NOMO-1 (cell line): ENCODE measurements around the gene STAG3.
A peak's percentile ranks its signal among the peaks of the same experiment; 100 is the strongest.
"Not testable (repeated sequence)": the region's sequence is repeated elsewhere in the genome, so short reads cannot be mapped to it uniquely, and the experiment has no call there.

Experiments used
- DNase-seq, 2 experiments: peaks; one replicate each; lab custom pipeline; 2025; ENCODE audit not compliant: unreplicated experiment in 2 of 2; lab: John Stamatoyannopoulos, UW

The STAG3 gene

GRCh38 chr7:100173806-100174495 lies 3.8 kb upstream of the STAG3 start:
- DNase-seq = no peak

GRCh38 chr7:100174582-100174981 lies 3.1 kb upstream of the STAG3 start:
- DNase-seq = no peak

- no peak for DNase-seq
Observed at GRCh38 chr7:100175296-100175935, 2.3 kb upstream of the STAG3 start.

GRCh38 chr7:100176096-100177044 lies 1.3 kb upstream of the STAG3 start:
- DNase-seq = no peak

GRCh38 chr7:100180084-100180483 lies 2.4 kb downstream of the STAG3 start:
- DNase-seq = not testable (repeated sequence)

GRCh38 chr7:100182616-100183015 lies 4.9 kb downstream of the STAG3 start:
- not testable (repeated sequence) for DNase-seq

GRCh38 chr7:100183090-100183489 lies 5.4 kb downstream of the STAG3 start:
- not testable (repeated sequence) for DNase-seq

GRCh38 chr7:100185726-100186125 lies 8.0 kb downstream of the STAG3 start:
- no peak for DNase-seq

- no peak for DNase-seq
Observed at GRCh38 chr7:100189061-100189460, 11.3 kb downstream of the STAG3 start.

- peak; percentile 45 to 66 for DNase-seq
Observed at GRCh38 chr7:100190048-100190711, 12.5 kb downstream of the STAG3 start.

GRCh38 chr7:100191775-100192174 lies 14.1 kb downstream of the STAG3 start:
- peak; percentile 28 to 82 for DNase-seq

GRCh38 chr7:100192281-100192862 lies 14.7 kb downstream of the STAG3 start:
- not testable (repeated sequence) for DNase-seq

- no peak for DNase-seq
Observed at GRCh38 chr7:100192969-100193368, 15.3 kb downstream of the STAG3 start.

GRCh38 chr7:100195222-100195621 lies 17.5 kb downstream of the STAG3 start:
- no peak for DNase-seq

- DNase-seq = peak; percentile 41 to 72
Observed at GRCh38 chr7:100195901-100196322, 18.2 kb downstream of the STAG3 start.

GRCh38 chr7:100198266-100198665 lies 20.5 kb downstream of the STAG3 start:
- no peak for DNase-seq

GRCh38 chr7:100200693-100201092 lies 23.0 kb downstream of the STAG3 start:
- DNase-seq = no peak

GRCh38 chr7:100204454-100204853 lies 26.7 kb downstream of the STAG3 start:
- DNase-seq = no peak

- DNase-seq = no peak
Observed at GRCh38 chr7:100208911-100209408, 31.2 kb downstream of the STAG3 start.

- no peak for DNase-seq
Observed at GRCh38 chr7:100209493-100209892, 31.8 kb downstream of the STAG3 start.
